LoVo (cell line): ENCODE data around the gene CGB1.
"Not testable (repeated sequence)": the region's sequence is repeated elsewhere in the genome, so short reads cannot be mapped to it uniquely, and the experiment has no call there.

Experiments
- DNase-seq: peaks from one replicate; pipeline ENCODE4 v3.0.0-alpha.2; 2016; ENCODE audit warnings: low spot score

The CGB1 gene

DNA sequence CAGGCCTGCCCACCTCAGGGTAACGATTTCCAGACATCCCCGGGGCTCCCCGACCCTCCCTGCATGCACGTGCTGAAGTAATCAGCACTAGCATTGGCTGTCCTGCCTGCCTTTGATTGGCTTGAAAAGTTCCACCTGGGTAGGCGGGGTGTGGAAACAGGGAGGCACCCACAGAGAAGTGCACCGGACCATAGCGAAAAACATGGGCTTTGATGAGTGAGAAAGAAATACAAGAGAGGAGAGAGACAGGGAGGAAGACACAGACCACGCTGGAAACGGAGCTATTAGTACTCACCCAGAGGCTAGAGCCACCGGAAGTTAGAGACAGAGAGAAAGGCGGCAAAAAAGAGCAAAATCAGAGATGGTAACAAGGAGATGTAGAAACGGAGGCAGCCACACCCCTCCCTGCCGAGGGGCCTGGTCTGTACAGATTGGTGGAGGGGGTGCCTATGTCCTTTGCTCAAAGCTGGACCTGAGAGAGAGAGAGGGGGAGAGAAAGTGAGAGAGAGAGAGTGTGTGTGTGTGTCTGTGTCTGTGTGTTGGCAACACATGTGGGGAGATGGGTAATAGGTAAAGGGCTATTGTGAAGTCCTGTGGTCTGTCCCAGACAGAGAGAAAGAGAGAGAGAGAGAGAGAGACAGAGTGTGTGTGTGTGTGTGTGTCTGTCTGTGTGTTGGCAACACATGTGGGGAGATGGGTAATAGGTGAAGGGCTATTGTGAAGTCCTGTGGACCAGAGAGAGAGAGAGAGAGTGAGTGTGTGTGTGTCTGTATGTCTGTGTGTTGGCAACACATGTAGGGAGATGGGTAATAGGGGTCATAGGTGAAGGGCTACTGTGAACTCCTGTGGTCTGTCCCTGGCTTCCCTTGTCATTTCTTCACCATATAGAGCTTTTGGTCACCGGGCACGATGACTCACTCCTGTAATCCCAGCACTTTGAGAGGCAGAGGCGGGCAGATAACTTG is 15.5 kb downstream of the CGB1 start:
- DNase-seq = no peak

DNA sequence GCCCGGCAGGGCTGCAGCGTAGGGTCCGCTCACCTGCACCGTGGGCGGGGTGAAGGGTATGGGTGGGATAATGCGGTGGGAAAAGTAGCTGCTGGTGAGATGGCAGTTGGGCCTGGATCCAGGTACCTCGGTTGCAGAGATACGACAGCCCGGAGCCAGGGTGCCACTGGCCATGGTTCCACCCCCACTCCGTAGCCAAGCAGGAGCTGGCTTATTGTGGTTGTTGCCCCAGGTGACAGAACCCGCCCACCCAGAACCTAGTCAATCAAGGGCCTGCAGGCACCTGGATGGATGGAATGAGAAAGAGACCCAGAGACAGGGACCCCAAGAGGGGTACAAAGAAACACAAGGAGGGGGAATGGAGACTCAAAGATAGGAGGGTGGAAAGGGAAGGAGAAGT is 16.4 kb downstream of the CGB1 start:
- no peak for DNase-seq

DNA sequence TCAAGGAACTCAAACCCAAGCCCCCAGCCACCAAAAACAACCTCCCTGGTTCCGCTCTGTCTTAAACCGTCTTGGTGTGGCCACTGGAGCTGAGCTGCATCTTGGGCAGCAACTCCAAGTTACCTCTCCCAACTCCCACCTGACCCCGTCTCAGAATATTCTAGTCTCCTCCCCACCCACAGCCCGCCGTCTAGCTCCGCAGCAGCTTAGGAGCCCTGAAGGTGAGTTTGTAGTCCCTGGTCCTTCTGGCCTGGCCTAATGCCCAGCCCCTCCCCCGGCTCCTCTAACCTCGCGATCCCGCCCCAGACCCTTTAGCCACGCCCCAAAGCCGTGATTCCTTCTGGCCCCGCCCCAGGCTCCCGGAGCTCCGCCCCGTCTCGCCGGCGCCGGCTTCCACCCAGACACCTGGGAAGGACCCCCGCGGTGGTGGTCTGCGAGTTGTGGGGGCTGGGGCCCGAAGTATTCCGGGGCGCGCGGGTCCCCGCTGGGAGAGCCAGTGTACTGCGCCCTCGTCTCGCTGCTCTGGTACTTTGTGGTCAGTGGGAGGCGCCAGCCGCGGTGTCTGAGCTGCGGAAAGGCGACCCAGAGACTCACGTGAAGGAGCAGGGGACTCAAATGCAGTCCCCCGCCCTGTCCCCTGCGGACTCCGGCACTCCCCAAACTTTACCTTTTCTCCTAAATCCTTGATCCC is 17.3 kb downstream of the CGB1 start:
- peak; percentile 86 for DNase-seq

DNA sequence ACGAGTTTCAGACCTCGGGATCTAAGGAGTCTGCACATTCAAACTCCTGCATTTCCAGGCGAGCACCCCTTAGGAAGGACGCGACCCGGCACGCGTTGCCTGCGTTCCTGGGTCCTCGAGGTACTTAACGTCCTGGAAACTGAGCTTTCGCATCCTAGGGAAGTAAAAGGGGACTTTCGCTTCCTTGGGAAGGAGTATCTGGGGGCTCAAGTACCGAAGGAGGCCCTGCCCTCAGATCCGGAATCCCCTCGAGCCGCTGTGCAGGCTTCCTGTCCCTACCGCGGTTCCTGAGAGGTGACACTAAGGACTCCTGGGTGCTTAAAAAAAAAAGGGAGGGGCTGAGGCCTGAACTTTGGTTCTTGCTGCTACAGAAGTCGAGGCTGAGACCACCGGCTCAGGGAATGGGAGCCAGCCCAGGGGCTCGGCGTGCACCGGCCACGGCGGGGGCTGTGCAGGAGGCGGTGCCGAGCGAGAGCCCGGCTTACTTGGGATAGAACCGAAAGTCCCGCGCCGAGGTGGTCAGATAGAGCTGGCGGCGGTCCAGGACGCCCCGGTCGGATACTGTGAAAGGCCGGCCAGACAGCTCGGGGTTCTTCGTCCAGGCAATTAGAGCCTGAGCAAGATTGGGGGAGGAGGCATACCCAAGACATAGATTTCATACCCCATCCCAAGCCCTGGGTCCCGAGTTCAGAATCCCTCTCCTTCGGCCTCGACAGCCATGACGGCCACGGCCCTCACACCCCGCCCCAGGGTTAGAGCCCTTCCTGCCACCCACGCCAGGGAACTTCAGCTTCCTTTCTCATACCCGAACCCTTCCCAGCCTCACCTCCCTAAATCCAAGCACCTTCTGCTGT is 18.1 kb downstream of the CGB1 start:
- not testable (repeated sequence) for DNase-seq

DNA sequence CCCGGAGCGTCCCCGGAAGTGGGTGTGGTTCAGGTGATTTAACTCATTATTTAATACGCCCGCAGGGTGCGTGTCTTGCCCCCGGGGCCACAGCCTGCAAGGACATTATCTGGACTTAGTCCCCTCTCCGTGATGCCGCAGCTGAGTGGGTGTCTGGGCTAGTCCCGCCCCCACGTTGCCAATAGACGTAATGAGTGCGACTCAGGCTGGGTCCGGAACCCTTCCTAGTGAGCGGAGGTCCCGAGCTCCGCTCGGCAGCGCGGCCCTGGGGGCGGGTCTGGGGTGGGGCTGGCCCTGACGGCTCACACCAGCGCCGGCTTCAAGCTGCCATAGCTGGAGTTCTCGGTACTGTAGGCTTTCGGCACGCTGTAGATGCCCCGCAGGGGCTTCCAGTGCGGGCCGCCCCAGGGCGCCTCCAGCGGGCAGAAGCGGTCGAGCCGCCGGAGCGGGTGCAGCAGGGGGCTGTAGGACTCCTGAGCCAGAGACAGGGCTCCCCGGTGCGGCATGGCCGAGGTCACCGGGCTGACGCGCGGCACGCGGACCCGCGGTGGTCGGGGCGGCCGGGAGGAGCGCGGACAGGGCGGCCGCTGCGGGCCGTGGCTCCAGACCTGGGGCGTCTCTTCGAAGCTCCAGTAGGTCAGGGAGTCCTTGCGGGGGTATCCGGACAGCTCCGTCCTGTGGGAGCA is 18.9 kb downstream of the CGB1 start:
- peak; percentile 63 for DNase-seq

DNA sequence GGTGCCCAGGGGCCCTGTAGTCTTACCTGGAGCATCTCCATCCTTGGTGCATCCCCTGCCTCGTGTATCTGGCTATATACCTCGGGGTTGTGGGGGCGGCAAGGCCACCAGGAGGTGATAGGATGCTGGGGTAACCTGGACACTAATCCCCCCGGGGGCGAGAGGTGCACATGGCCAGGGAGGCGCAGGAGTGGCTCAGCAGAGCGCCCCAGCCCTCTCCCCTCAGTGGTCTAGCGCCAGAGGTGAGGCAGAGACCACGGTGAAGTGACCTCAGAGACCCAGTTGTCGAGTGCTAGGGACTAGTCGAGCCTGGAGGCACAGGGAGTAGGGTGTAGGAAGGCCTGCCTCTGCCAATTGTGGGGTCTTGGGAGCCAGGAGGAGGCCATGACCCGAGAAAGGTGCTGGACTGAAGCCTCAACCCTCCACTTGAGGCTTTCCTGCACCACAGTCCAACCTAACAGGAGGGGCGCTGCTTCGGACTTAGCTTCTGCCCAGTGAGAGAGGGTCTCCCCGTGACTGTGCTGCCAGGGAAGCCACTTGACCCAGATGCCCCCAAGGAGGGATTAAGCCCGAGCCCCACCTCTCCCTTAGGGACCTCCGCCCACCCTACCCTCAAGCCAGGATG is 19.5 kb downstream of the CGB1 start, which contains the start of gene LHB:
TSS of gene LHB (minus strand) at position 51 of the 625 bp plus-strand sequence. CDS start at position 41, 10 bp downstream.
- DNase-seq = no peak

DNA sequence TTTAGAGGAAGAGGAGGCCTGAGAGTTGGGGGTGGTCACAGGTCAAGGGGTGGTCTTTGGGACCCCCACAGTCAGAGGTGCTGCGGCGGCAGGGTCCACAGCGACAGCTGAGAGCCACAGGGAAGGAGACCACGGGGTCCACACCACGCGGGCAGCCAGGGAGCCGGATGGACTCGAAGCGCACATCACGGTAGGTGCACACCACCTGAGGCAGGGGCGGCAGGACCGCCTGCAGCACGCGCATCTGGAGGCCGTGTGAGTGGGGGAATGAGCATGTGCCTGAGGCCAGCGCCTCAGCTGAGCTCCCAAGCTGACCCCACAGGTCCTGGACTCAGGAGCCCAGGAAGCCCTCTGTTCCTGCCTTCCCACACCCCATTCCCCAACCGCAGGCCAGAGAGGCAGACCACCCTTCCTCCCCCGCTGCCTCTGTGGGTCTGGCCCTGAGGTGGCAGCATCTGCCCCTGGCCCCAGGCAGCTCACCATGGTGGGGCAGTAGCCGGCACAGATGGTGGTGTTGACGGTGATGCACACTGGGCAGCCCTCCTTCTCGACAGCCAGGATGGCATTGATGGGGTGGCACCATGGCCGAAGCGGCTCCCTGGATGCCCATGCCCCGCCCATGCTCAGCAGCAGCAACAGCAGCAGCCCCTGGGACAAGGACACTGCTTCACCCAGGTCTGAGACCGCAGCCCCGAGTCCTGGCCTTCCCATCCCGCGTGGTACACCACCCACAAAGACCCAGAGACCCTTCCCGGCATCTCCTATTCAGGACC is 20.4 kb downstream of the CGB1 start:
- DNase-seq = no peak

DNA sequence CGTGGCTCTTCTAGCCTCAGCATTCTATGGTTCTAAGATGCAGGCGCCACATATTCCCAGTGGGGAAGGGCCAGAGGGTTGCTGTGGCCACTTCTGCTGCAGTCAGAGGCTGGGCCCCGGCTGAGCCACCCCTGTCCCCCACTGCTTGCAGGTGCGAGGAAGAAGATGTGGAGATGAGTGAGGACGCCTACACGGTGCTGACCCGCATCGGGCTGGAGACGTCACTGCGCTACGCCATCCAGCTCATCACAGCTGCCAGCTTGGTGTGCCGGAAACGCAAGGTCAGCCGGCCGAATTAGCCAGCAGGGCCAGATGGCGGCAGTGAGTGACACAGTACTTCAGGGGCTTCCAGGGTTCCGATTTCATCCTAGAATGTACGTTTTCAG is 21.8 kb downstream of the CGB1 start:
- DNase-seq = no peak

- no peak for DNase-seq
Measured at GRCh38 chr19:49014123-49014869, 22.4 kb downstream of the CGB1 start.

GRCh38 chr19:49011194-49011593 is 25.5 kb downstream of the CGB1 start:
- no peak for DNase-seq

GRCh38 chr19:49010453-49010852 is 26.2 kb downstream of the CGB1 start:
- no peak for DNase-seq

DNA sequence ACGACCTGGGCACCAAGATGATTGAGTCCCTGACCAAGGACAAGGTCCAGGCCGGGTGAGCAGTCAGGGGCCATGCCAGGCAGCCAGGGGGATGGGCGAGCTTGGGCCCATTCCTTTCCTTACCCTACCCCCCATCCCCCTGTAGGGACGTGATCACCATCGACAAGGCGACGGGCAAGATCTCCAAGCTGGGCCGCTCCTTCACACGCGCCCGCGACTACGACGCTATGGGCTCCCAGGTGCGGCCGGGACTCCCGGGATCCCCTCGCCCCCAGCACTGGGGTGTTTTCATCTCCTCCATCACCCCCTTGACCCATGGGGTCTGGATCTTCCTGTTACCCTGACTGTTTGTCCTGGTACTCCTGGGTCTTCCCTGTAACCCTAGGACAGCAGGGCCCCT is 26.9 kb downstream of the CGB1 start:
- DNase-seq = no peak

GRCh38 chr19:49006905-49007304 is 29.8 kb downstream of the CGB1 start:
- DNase-seq = no peak

GRCh38 chr19:49004964-49005614 is 31.6 kb downstream of the CGB1 start:
- no peak for DNase-seq

DNA sequence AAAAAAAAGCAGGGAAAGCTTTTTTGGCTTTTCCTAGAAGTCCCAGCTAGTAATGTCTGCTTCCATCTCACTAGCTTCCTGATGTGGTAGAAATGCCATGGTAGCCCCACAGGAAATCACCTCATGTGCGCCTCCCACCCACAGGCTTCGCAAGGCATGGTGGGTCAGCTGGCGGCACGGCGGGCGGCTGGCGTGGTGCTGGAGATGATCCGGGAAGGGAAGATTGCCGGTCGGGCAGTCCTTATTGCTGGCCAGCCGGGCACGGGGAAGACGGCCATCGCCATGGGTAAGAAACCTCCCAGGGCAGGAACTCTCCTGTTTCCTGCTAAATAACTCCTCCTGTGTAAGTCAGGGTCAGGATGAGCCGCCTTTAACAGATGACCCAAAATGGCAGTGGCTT is 32.6 kb downstream of the CGB1 start:
- no peak for DNase-seq

- peak; percentile 29 for DNase-seq
Measured at GRCh38 chr19:48999481-49000325, 37.0 kb downstream of the CGB1 start.

- peak; percentile 14 for DNase-seq
Measured at GRCh38 chr19:48997972-48998371, 38.7 kb downstream of the CGB1 start.

DNA sequence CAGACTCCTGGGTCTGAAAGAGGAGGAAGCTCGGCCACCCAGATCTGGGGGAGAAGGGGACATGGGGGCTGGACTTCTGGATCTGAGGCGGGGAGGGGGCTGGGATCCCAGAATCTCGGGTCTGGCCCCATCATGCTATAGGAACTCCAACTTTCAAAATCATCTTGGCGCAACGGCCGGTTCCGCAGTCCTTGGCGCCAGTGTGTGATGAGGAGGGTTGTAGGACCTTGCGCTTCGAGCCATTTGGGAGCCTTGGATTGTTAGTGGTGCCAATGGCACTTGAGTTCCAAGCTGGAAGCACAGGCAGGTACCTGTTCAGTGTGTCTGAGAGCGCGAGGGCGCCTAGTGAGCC is 42.7 kb downstream of the CGB1 start:
- DNase-seq = no peak
